Fibroblast of lung (primary cell): Measurements from ENCODE around the gene PROCA1. TPM values are rescaled to one million over a fixed set of nuclear protein-coding genes. Genes with fewer than 3 reads are reported as not detected.

Experiments
- DNase-seq, 2 donors: peaks; one replicate each; pipeline versions ENCODE4 v3.0.0 to v3.0.0-alpha.2; 2010; ENCODE audit warnings: low read depth in 2 of 2
- H2AFZ ChIP-seq: 2 replicates; pipeline ENCODE4 v1.5.1; 2012; ENCODE audit warnings: low read length, control low read depth, inconsistent platforms
- H3K27ac ChIP-seq: 2 replicates; pipeline ENCODE4 v1.5.1; 2011; ENCODE audit warnings: low read length, control low read depth; ENCODE audit not compliant: insufficient read depth
- H3K27me3 ChIP-seq: 2 replicates; pipeline ENCODE4 v1.5.1; 2011; ENCODE audit warnings: mild to moderate bottlenecking, low read length; ENCODE audit not compliant: control insufficient read depth, insufficient read depth
- H3K36me3 ChIP-seq: 2 replicates; pipeline ENCODE4 v1.5.1; 2011; ENCODE audit warnings: low read length; ENCODE audit not compliant: control insufficient read depth, insufficient read depth
- H3K4me1 ChIP-seq: 2 replicates; pipeline ENCODE4 v1.5.1; 2011; ENCODE audit warnings: low read length; ENCODE audit not compliant: control insufficient read depth, insufficient read depth; ENCODE audit errors: extremely low read depth
- H3K4me2 ChIP-seq: 2 replicates; pipeline ENCODE4 v1.5.1; 2011; ENCODE audit warnings: low read length, control low read depth; ENCODE audit not compliant: insufficient read depth; ENCODE audit errors: extremely low read depth
- H3K4me3 ChIP-seq, 4 experiments: fragments of 200-600 bp in 1 of 4; sonication (generic) in 1 of 4; replicated peaks in 1 of 4; 2 replicates each; pipeline ENCODE4 v1.5.1; 2011 to 2016; ENCODE audit warnings: low read length in 4 of 4, low read depth in 3 of 4, mild to moderate bottlenecking in 3 of 4, control low read depth in 2 of 4, inconsistent platforms in 1 of 4, mixed read lengths in 1 of 4; ENCODE audit not compliant: insufficient read depth in 1 of 4; ENCODE audit errors: control extremely low read depth in 1 of 4
- H3K79me2 ChIP-seq: 2 replicates; pipeline ENCODE4 v1.5.1; 2012; ENCODE audit warnings: mild to moderate bottlenecking, low read length, inconsistent platforms; ENCODE audit not compliant: control insufficient read depth, insufficient read depth
- H3K9ac ChIP-seq: 2 replicates; pipeline ENCODE4 v1.5.1; 2011; ENCODE audit warnings: mild to moderate bottlenecking, low read length, control low read depth; ENCODE audit not compliant: insufficient read depth
- H3K9me3 ChIP-seq: 2 replicates; pipeline ENCODE4 v1.5.1; 2012; ENCODE audit warnings: low read depth, low read length; ENCODE audit not compliant: control insufficient read depth, insufficient read depth
- H4K20me1 ChIP-seq: 2 replicates; pipeline ENCODE4 v1.5.1; 2011; ENCODE audit warnings: low read length; ENCODE audit not compliant: control insufficient read depth, insufficient read depth; ENCODE audit errors: extremely low read depth
- EZH2 ChIP-seq: IDR thresholded peaks from 2 replicates; pipeline ENCODE4 v1.5.1; 2012; ENCODE audit warnings: low read length, control low read depth, mild to moderate bottlenecking; ENCODE audit errors: missing control alignments
- polyA plus RNA-seq, 2 donors: library from polyadenylated mRNA; depleted of rRNA in 1 of 2; stranded (reverse) in 1 of 2; unstranded in 1 of 2; fragments of >200 nt; gene quantifications; 2 replicates each; pipeline ENCODE4 v1.2.1, GENCODE V29; 2011 to 2012; ENCODE audit warnings: missing spikeins in 1 of 2
- total RNA-seq: library from RNA; depleted of rRNA; stranded (reverse); fragments of >200 nt; gene quantifications from 2 replicates; pipeline ENCODE4 v1.2.1, GENCODE V29; 2014
- TF ChIP-seq, protein P1 (sequence below), 2 donors: IDR thresholded peaks in 1 of 2; conservative IDR thresholded peaks in 1 of 2; 1 replicate in 1 of 2; 2 replicates in 1 of 2; pipeline ENCODE4 v1.5.1; 2011 to 2012; ENCODE audit warnings: low read length in 2 of 2, control low read depth in 1 of 2, inconsistent platforms in 1 of 2, low read depth in 1 of 2, mild to moderate bottlenecking in 1 of 2

PROCA1 gene
- total and polyA plus RNA-seq, 2 donors (not counting 1 experiment from before 2014, with no cell fraction given) = 0.85 to 2.6 TPM

DNA sequence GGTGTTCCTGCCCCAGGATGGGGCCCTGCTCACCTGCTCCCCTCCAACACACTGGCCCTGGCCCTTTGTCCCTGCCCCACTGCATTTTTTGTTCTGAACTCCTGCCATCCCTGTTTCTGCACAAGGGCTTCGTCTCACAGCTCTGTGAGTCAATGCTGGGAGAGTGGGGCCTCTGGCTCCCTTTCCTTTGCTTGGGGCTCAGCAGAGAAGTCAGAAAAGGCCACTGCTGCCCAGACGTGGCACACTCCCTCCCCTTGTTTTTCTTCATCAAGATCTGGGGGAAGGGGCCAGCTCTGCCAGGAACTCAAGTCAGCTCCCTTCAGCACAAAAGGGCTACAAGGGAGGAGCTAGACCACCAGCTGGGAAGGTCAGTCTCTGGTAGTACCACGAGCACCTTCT is 8.9 kb downstream of the PROCA1 start:
- no peaks in the 10 kb centered on the region for H3K9me3 ChIP-seq
- H3K9ac ChIP-seq = no peak overlapping the region
- H3K27me3 ChIP-seq = no peaks in the 10 kb centered on the region
- TF ChIP-seq, protein P1, sequence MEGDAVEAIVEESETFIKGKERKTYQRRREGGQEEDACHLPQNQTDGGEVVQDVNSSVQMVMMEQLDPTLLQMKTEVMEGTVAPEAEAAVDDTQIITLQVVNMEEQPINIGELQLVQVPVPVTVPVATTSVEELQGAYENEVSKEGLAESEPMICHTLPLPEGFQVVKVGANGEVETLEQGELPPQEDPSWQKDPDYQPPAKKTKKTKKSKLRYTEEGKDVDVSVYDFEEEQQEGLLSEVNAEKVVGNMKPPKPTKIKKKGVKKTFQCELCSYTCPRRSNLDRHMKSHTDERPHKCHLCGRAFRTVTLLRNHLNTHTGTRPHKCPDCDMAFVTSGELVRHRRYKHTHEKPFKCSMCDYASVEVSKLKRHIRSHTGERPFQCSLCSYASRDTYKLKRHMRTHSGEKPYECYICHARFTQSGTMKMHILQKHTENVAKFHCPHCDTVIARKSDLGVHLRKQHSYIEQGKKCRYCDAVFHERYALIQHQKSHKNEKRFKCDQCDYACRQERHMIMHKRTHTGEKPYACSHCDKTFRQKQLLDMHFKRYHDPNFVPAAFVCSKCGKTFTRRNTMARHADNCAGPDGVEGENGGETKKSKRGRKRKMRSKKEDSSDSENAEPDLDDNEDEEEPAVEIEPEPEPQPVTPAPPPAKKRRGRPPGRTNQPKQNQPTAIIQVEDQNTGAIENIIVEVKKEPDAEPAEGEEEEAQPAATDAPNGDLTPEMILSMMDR (conservative IDR thresholded peaks at IDR 0.05 in 1 of 2, IDR thresholded peaks at IDR 0.05 in 1 of 2; ENCODE audit: low read depth in 1 of 2, low read length in 2 of 2) = no peak
- TF ChIP-seq EZH2 = no peak
- DNase-seq = no peak
- H3K27ac ChIP-seq = no peak overlapping the region
- no peak overlapping the region for H3K4me2 ChIP-seq
- no peak overlapping the region for H2AFZ ChIP-seq
- H4K20me1 ChIP-seq = no peaks in the 10 kb centered on the region
- H3K4me3 ChIP-seq = no peak overlapping the region
- H3K4me1 ChIP-seq = no peaks in the 10 kb centered on the region
- H3K79me2 ChIP-seq = no peaks in the 10 kb centered on the region
- peaks cover 44% of the 10 kb centered on the region for H3K36me3 ChIP-seq

DNA sequence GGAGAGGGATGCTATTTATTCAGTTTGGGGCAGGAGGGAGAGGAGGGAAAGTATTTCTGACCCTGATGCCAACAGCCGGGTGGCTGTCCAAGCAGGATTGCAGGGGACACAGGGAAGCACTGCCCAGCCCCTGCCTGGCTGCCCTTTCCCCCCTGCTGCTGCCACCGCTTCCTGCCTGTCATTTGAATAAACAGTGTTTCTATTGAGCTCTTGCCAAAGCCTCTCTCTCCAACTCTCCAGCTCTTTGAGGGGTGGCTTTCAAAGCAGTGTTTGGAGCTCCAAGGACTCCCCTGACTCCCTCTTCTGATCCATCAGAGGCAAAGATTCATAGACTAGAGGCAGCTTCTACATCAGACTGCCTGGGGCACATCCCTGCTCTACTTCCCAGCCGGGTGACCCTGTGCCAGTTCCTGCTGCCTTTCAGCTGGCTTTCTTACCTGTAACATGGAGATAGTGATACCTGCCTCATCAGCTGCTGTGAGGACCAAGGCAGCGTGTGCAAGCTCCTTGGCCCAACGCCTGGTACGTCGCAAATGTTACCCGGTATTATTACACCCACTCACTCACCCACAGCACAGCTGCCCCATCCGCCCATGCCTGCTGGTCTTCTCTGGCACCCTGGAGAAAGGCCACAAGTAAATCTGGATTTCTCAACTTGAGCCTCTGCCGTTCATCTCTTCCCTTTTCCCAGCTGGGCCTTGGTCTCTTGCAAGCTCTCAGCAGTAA is 9.5 kb downstream of the PROCA1 start:
- Histone ChIP-seq H3K27me3 (no peaks in the 10 kb centered on the region), H2AFZ (no peak overlapping the region), H3K9me3 (no peaks in the 10 kb centered on the region), H4K20me1 (no peaks in the 10 kb centered on the region), H3K79me2 (no peaks in the 10 kb centered on the region), H3K27ac (no peak overlapping the region), H3K4me3 (no peak overlapping the region), H3K4me1 (no peaks in the 10 kb centered on the region), H3K36me3 (peaks cover 44% of the 10 kb centered on the region), H3K4me2 (no peak overlapping the region), H3K9ac (no peak overlapping the region)
- TF ChIP-seq, protein P1 (conservative IDR thresholded peaks at IDR 0.05 in 1 of 2, IDR thresholded peaks at IDR 0.05 in 1 of 2; ENCODE audit: low read depth in 1 of 2, low read length in 2 of 2) = no peak
- TF ChIP-seq EZH2 = no peak
- no peak for DNase-seq

DNA sequence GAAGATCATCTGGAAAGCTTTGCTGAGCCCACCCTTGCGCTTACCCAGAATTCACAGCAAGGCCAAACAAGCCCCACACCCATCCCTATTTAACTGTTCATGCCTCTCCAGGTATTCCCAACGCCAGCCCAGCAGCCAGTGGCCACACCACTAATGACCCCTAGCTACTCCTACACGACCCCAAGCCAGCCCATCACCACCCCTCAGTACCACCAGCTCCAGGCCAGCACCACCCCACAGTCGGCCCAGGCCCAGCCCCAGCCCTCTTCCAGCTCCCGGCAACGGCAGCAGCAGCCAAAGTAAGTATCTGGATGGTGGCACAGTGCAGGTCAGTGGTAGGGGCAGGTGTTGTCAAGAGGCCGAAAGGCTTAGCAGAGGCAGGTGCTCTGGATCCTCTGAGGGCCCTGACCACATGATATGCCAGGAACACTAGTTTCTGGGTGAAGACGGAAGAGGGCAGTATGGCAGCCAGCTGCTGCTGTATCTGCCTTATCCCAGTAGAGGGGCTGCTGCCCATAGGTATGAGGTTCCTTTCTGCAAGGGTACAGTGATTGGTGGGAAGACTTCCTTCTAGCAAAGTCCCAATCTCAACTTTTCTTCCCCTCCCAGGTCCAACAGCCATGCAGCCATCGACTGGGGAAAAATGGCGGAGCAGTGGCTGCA is 10.7 kb downstream of the PROCA1 start:
- Histone ChIP-seq H3K4me3 (no peak overlapping the region), H4K20me1 (no peaks in the 10 kb centered on the region), H3K4me2 (no peak overlapping the region), H3K36me3 (peaks cover 48% of the 10 kb centered on the region), H3K4me1 (no peaks in the 10 kb centered on the region), H3K9me3 (no peaks in the 10 kb centered on the region), H3K9ac (no peak overlapping the region), H3K79me2 (no peaks in the 10 kb centered on the region), H2AFZ (no peak overlapping the region), H3K27ac (no peak overlapping the region), H3K27me3 (no peaks in the 10 kb centered on the region)
- no peak for DNase-seq
- TF ChIP-seq EZH2 = no peak
- TF ChIP-seq, protein P1 (conservative IDR thresholded peaks at IDR 0.05 in 1 of 2, IDR thresholded peaks at IDR 0.05 in 1 of 2; ENCODE audit: low read depth in 1 of 2, low read length in 2 of 2) = no peak
